Upper lobe of left lung (tissue), 6 donors: Measurements from ENCODE around the gene RYR1. TPM values are rescaled to one million over a fixed set of nuclear protein-coding genes. Genes with fewer than 3 reads are reported as not detected.

Source experiments
- ATAC-seq, 2 donors: fragments of 200-7000 bp; cut with Tn5 transposase; one replicate each; pipeline ENCODE4 v1.9.1; 2022; ENCODE audit warnings: mild to moderate bottlenecking in 2 of 2, moderate library complexity in 2 of 2; ENCODE audit not compliant: low FRiP score in 2 of 2
- DNase-seq, 2 donors: peaks; one replicate each; pipeline ENCODE4 v3.0.0-alpha.2; 2019 to 2020
- H3K27ac ChIP-seq, 4 donors: fragments of 200-600 bp; sonication (generic); one replicate each; pipeline ENCODE4 v1.5.1; 2016 to 2019
- H3K27me3 ChIP-seq, 4 donors: fragments of 200-600 bp; sonication (generic); one replicate each; pipeline ENCODE4 v1.5.1; 2017 to 2019
- H3K36me3 ChIP-seq, 4 donors: fragments of 200-600 bp; sonication (generic); one replicate each; pipeline ENCODE4 v1.5.1; 2016 to 2019
- H3K4me1 ChIP-seq, 4 donors: fragments of 200-600 bp; sonication (generic); one replicate each; pipeline ENCODE4 v1.5.1; 2018 to 2019
- H3K4me3 ChIP-seq, 4 donors: fragments of 200-600 bp; sonication (generic); one replicate each; pipeline ENCODE4 v1.5.1; 2017 to 2019; ENCODE audit warnings: mild to moderate bottlenecking in 2 of 4, moderate library complexity in 1 of 4
- H3K9me3 ChIP-seq, 4 donors: fragments of 200-600 bp; sonication (generic); one replicate each; pipeline ENCODE4 v1.5.1; 2018 to 2019
- EP300 ChIP-seq, 4 donors: sonication (generic); formaldehyde crosslinking; IDR thresholded peaks; one replicate each; pipeline ENCODE4 v1.5.1; 2017; ENCODE audit warnings: antibody characterized with exemption in 4 of 4, control low read depth in 2 of 4
- POLR2A ChIP-seq, 4 donors: fragments of 450-650 bp; IDR thresholded peaks; one replicate each; pipeline ENCODE4 v1.5.1; 2016 to 2017; ENCODE audit warnings: antibody characterized with exemption in 4 of 4, mild to moderate bottlenecking in 2 of 4
- POLR2AphosphoS5 ChIP-seq, 2 donors: sonication (generic); formaldehyde crosslinking; IDR thresholded peaks; one replicate each; pipeline ENCODE4 v1.5.1; 2017; ENCODE audit warnings: antibody characterized with exemption in 2 of 2
- WGBS, 2 donors: methylation state at CpG; one replicate each; pipeline ENCODE4 v1.1.5; 2017 to 2018; 5-methylcytosine and 5-hydroxymethylcytosine counted together
- total RNA-seq, 6 donors: library from RNA; depleted of rRNA in 4 of 6; stranded (reverse); fragments of >200 nt in 4 of 6; gene quantifications; one replicate each; pipeline versions ENCODE4 v1.1.0 to v1.2.1, GENCODE V29; 2016 to 2021
- TF ChIP-seq, protein P1 (sequence below), 6 experiments: fragments of 450-650 bp in 4 of 6; fragments of 200-600 bp in 2 of 6; sonication (generic) in 2 of 6; IDR thresholded peaks; one replicate each; pipeline ENCODE4 v1.5.1; 2016 to 2019; ENCODE audit warnings: antibody characterized with exemption in 6 of 6
- donor health status: DM: no; HTN: no; CAD: no; lungs with moderate emphysema.
- donor health status: DM: no; HTN: yes; CAD: no; lungs with severe emphysema.

The RYR1 gene
- total RNA-seq, 6 donors from 2014 or later = 1.1 to 22.0 (median 5.5) TPM

DNA sequence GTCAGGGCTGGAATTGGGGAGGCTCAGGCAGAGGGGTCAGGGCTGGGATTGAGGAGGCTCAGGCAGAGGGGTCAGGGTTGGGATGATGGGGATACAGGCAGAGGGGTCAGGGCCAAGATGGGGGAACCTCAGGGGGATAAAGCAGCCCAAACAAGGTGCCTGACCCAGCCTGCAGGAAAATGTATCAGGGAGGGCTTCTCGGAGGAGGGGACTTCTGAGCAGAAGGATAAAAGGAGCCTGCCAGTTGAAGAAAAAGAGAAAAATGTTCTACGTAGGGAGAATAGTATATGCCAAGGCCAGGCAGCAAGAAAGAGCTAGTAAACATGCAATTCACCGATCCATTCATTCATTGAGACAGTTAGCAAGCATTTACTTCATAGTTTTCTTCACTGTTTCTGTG is 99.4 kb downstream of the RYR1 start:
- Histone ChIP-seq H3K27ac (no peak overlapping the region), H3K27me3 (no peaks in the 10 kb centered on the region), H3K4me1 (no peaks in the 10 kb centered on the region), H3K9me3 (peaks cover 0 to 17% (median 12%) of the 10 kb centered on the region in 4 donors), H3K4me3 (no peak overlapping the region), H3K36me3 (no peaks in the 10 kb centered on the region)
- ATAC-seq (no peak), DNase-seq (no peak)
- TF ChIP-seq POLR2A (IDR thresholded peaks at IDR 0.05) = no peak
- TF ChIP-seq, protein P1, sequence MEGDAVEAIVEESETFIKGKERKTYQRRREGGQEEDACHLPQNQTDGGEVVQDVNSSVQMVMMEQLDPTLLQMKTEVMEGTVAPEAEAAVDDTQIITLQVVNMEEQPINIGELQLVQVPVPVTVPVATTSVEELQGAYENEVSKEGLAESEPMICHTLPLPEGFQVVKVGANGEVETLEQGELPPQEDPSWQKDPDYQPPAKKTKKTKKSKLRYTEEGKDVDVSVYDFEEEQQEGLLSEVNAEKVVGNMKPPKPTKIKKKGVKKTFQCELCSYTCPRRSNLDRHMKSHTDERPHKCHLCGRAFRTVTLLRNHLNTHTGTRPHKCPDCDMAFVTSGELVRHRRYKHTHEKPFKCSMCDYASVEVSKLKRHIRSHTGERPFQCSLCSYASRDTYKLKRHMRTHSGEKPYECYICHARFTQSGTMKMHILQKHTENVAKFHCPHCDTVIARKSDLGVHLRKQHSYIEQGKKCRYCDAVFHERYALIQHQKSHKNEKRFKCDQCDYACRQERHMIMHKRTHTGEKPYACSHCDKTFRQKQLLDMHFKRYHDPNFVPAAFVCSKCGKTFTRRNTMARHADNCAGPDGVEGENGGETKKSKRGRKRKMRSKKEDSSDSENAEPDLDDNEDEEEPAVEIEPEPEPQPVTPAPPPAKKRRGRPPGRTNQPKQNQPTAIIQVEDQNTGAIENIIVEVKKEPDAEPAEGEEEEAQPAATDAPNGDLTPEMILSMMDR (IDR thresholded peaks at IDR 0.05) = no peak
- no peak for TF ChIP-seq EP300 (IDR thresholded peaks at IDR 0.05)
- TF ChIP-seq POLR2AphosphoS5 (IDR thresholded peaks at IDR 0.05) = no peak
- WGBS, 2 donors = 65 to 84% methylated on average over 3 of the region's 3 CpGs

DNA sequence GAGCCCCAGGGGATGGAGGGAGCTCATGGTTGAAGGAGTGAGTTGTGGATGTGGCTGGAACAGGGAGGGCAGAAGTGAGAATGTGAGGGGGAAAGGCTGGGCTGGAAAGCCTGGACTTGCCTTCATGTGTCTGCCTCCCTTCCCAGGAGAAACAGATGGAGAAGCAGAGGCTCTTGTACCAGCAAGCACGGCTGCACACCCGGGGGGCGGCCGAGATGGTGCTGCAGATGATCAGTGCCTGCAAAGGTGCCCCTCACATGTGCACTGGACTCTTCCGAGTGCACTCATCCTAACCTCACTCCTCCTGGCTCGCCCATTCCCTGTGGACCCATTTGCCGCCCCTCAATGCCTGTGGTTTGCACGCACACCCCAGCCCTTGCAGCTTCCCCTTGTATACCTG is 101.1 kb downstream of the RYR1 start:
- no peak overlapping the region for H3K27ac ChIP-seq
- DNase-seq (peak in 1 of 2 donors; percentile 56), ATAC-seq (no peak)
- WGBS, 2 donors = 94 to 97% methylated on average over 8 of the region's 8 CpGs
- no peak overlapping the region for H3K4me3 ChIP-seq
- peaks cover 0 to 6% (median 0%) of the 10 kb centered on the region in 4 donors for H3K4me1 ChIP-seq
- no peaks in the 10 kb centered on the region for H3K27me3 ChIP-seq
- H3K9me3 ChIP-seq = peaks cover 0 to 17% (median 12%) of the 10 kb centered on the region in 4 donors
- no peaks in the 10 kb centered on the region for H3K36me3 ChIP-seq
- no peak for TF ChIP-seq POLR2A (IDR thresholded peaks at IDR 0.05)
- TF ChIP-seq EP300 (IDR thresholded peaks at IDR 0.05) = no peak
- TF ChIP-seq, protein P1 (IDR thresholded peaks at IDR 0.05) = no peak
- no peak for TF ChIP-seq POLR2AphosphoS5 (IDR thresholded peaks at IDR 0.05)

- Histone ChIP-seq H3K4me1 (peaks cover 0 to 6% (median 0%) of the 10 kb centered on the region in 4 donors), H3K9me3 (peaks cover 0 to 17% (median 12%) of the 10 kb centered on the region in 4 donors), H3K4me3 (no peak overlapping the region), H3K27me3 (no peaks in the 10 kb centered on the region), H3K36me3 (no peaks in the 10 kb centered on the region), H3K27ac (no peak overlapping the region)
- ATAC-seq (no peak), DNase-seq (no peak)
- TF ChIP-seq, protein P1 (IDR thresholded peaks at IDR 0.05) = no peak
- TF ChIP-seq POLR2A (IDR thresholded peaks at IDR 0.05) = no peak
- no peak for TF ChIP-seq POLR2AphosphoS5 (IDR thresholded peaks at IDR 0.05)
- no peak for TF ChIP-seq EP300 (IDR thresholded peaks at IDR 0.05)
- 90 to 97% methylated on average over 3 of the region's 3 CpGs for whole genome bisulfite sequencing, 2 donors
These were observed 101.7 kb downstream of the RYR1 start for GRCh38 chr19:38535212-38535611.

- ATAC-seq = peak in 1 of 2 donors; percentile 49
- no peaks in the 10 kb centered on the region for H3K36me3 ChIP-seq
- H3K27ac ChIP-seq = peak overlapping the region in 1 of 4 donors; percentile 15
- H3K27me3 ChIP-seq = no peaks in the 10 kb centered on the region
- H3K9me3 ChIP-seq = peaks cover 0 to 17% (median 12%) of the 10 kb centered on the region in 4 donors
- DNase-seq = no peak
- TF ChIP-seq POLR2A (IDR thresholded peaks at IDR 0.05) (no peak), POLR2AphosphoS5 (IDR thresholded peaks at IDR 0.05) (no peak)
- 89 to 95% methylated on average over 17 to 23 of the region's 23 CpGs for WGBS, 2 donors
- H3K4me3 ChIP-seq = no peak overlapping the region
- H3K4me1 ChIP-seq = peaks cover 0 to 6% (median 0%) of the 10 kb centered on the region in 4 donors
These were observed 103.8 kb downstream of the RYR1 start for GRCh38 chr19:38537071-38537936.

GRCh38 chr19:38538386-38538785 is 104.9 kb downstream of the RYR1 start:
- TF ChIP-seq EP300 (IDR thresholded peaks at IDR 0.05) (no peak), POLR2A (IDR thresholded peaks at IDR 0.05) (no peak), POLR2AphosphoS5 (IDR thresholded peaks at IDR 0.05) (no peak)
- TF ChIP-seq, protein P1 (IDR thresholded peaks at IDR 0.05) = no peak
- DNase-seq = no peak
- H3K27me3 ChIP-seq = no peaks in the 10 kb centered on the region
- no peak overlapping the region for H3K4me3 ChIP-seq
- H3K27ac ChIP-seq = peak overlapping the region in 1 of 4 donors; percentile 15
- 59 to 69% methylated on average over 3 of the region's 3 CpGs for WGBS, 2 donors
- no peak for ATAC-seq
- no peaks in the 10 kb centered on the region for H3K36me3 ChIP-seq
- peaks cover 0 to 6% (median 0%) of the 10 kb centered on the region in 4 donors for H3K4me1 ChIP-seq
- H3K9me3 ChIP-seq = peaks cover 0 to 17% (median 12%) of the 10 kb centered on the region in 4 donors
